K562 (cell line): ENCODE data around the gene GCDH. TPM values are rescaled to one million over a fixed set of nuclear protein-coding genes. Genes with fewer than 3 reads are reported as not detected.

Experiments
- ATAC-seq: fragments of 200-7000 bp; cut with Tn5 transposase; 3 replicates; pipeline ENCODE4 v1.9.1; 2020; ENCODE audit warnings: moderate library complexity
- BruUV-seq: library from RNA; stranded (reverse); fragments of 400-500 nt; replicated peaks from 2 replicates; lab custom pipeline; 2021; lab: Mats Ljungman, UMichigan
- CTCF ChIA-PET: fragments of 300-600 bp; formaldehyde crosslinking; extraction: SDS; loops from one replicate; lab custom pipeline; 2021; ENCODE audit warnings: low intra/inter-chr PET ratio; lab: Yijun Ruan, JAX
- POLR2A ChIA-PET: fragments of 300-600, 350-650 bp; sonication (Branson Sonifier 250); formaldehyde crosslinking; extraction: SDS; loops from one replicate; lab custom pipeline; 2021; ENCODE audit warnings: antibody characterized with exemption, inconsistent platforms; lab: Yijun Ruan, JAX
- DNase-seq, 4 experiments: peaks; one replicate each; pipeline versions ENCODE4 v3.0.0 to v3.0.0-alpha.2; 2011 to 2018; ENCODE audit warnings: low spot score in 3 of 4, mixed read lengths in 3 of 4; ENCODE audit errors: extremely low read depth in 1 of 4
- FAIRE-seq: peaks from 2 replicates; lab custom pipeline; 2011; peaks lifted over from hg19 to GRCh38; lab: Jason Lieb, UNC
- H2AFZ ChIP-seq: 2 replicates; pipeline ENCODE4 v1.6.0; 2011; ENCODE audit warnings: low read depth, low read length, control low read depth, inconsistent platforms
- H3K27ac ChIP-seq: fragments of 200-600 bp; 3 replicates; pipeline ENCODE4 v1.8.0; 2011; ENCODE audit warnings: low read depth, mild to moderate bottlenecking, control low read depth, inconsistent platforms, low read length, moderate library complexity, mixed read lengths; ENCODE audit errors: extremely low read depth
- H3K27me3 ChIP-seq, 2 experiments: fragments of 300-600 bp in 1 of 2; 2 replicates in 1 of 2; 3 replicates in 1 of 2; pipeline versions ENCODE4 v1.6.0 to v1.8.0; 2011; ENCODE audit warnings: inconsistent platforms in 2 of 2, low read length in 2 of 2, mild to moderate bottlenecking in 1 of 2, mixed read lengths in 1 of 2, moderate library complexity in 1 of 2; ENCODE audit not compliant: control insufficient read depth in 2 of 2, insufficient read depth in 2 of 2
- H3K36me3 ChIP-seq: fragments of 300-600 bp; 3 replicates; pipeline ENCODE4 v1.8.0; 2011; ENCODE audit warnings: mild to moderate bottlenecking, low read length, inconsistent platforms; ENCODE audit not compliant: control insufficient read depth, insufficient read depth
- H3K4me1 ChIP-seq, 2 experiments: fragments of 200-600 bp in 1 of 2; replicated peaks in 1 of 2; 2 replicates in 1 of 2; 3 replicates in 1 of 2; pipeline versions ENCODE4 v1.5.1 to v1.8.0; 2011; ENCODE audit warnings: inconsistent platforms in 2 of 2, low read length in 2 of 2, mild to moderate bottlenecking in 1 of 2, mixed read lengths in 1 of 2, moderate library complexity in 1 of 2; ENCODE audit not compliant: control insufficient read depth in 2 of 2, insufficient read depth in 2 of 2
- H3K4me2 ChIP-seq: 2 replicates; pipeline ENCODE4 v1.6.1; 2011; ENCODE audit warnings: low read length, control low read depth, inconsistent platforms, mixed read lengths; ENCODE audit not compliant: insufficient read depth
- H3K4me3 ChIP-seq: fragments of 200-600 bp; sonication (generic), shearing (Covaris generic); 2 replicates; pipeline ENCODE4 v1.5.1; 2016; ENCODE audit warnings: control low read depth, inconsistent platforms
- H3K79me2 ChIP-seq: fragments of 200-600 bp; 3 replicates; pipeline ENCODE4 v1.8.0; 2011; ENCODE audit warnings: low read length, inconsistent platforms; ENCODE audit not compliant: control insufficient read depth, insufficient read depth
- H3K9ac ChIP-seq, 2 experiments: 2 replicates each; pipeline versions ENCODE4 v1.6.0 to v1.6.1; 2011; ENCODE audit warnings: low read depth in 2 of 2, low read length in 2 of 2, control low read depth in 1 of 2, inconsistent platforms in 1 of 2, mild to moderate bottlenecking in 1 of 2, mixed read lengths in 1 of 2; ENCODE audit not compliant: insufficient read depth in 1 of 2
- H3K9me1 ChIP-seq: one replicate; pipeline ENCODE4 v1.6.0; 2011; ENCODE audit warnings: inconsistent platforms, mild to moderate bottlenecking, low read length, moderate library complexity; ENCODE audit not compliant: control insufficient read depth, insufficient read depth
- H3K9me3 ChIP-seq: replicated peaks from 2 replicates; pipeline ENCODE4 v1.5.1; 2011; ENCODE audit warnings: low read depth, low read length, inconsistent platforms; ENCODE audit not compliant: control insufficient read depth, insufficient read depth
- H4K20me1 ChIP-seq: replicated peaks from 2 replicates; pipeline ENCODE4 v1.6.1; 2011; ENCODE audit warnings: low read length, inconsistent platforms, mixed read lengths; ENCODE audit not compliant: control insufficient read depth, insufficient read depth
- AFF4 ChIP-seq: sonication (generic); formaldehyde crosslinking; IDR thresholded peaks from 2 replicates; pipeline ENCODE4 v1.8.0; 2023; ENCODE audit warnings: mild to moderate bottlenecking, missing genetic modification reagents
- HDAC1 ChIP-seq, 2 experiments: fragments of 450-650 bp; IDR thresholded peaks; 2 replicates each; pipeline ENCODE4 v1.6.1; 2016 to 2017; ENCODE audit warnings: inconsistent platforms in 1 of 2, mild to moderate bottlenecking in 1 of 2, moderate library complexity in 1 of 2
- HDAC6 ChIP-seq: IDR thresholded peaks from 2 replicates; pipeline ENCODE4 v1.6.1; 2012; ENCODE audit warnings: low read depth, mild to moderate bottlenecking, control low read depth, inconsistent platforms, low read length, moderate library complexity
- HMGN3 ChIP-seq: IDR thresholded peaks from 2 replicates; pipeline ENCODE4 v1.6.1; 2011; ENCODE audit warnings: borderline replicate concordance, low read depth, mild to moderate bottlenecking, mixed read lengths, low read length; ENCODE audit not compliant: insufficient read length; ENCODE audit errors: extremely low read depth
- POLR2A ChIP-seq: fragments of 450-650 bp; conservative IDR thresholded peaks from 2 replicates; pipeline ENCODE4 v1.6.1; 2016
- SAFB2 ChIP-seq: fragments of 200-400 bp; formaldehyde crosslinking; IDR thresholded peaks from 2 replicates; pipeline ENCODE4 v1.6.1; 2018; ENCODE audit warnings: borderline replicate concordance, low read length, low read depth, moderate library complexity; ENCODE audit not compliant: severe bottlenecking
- ZNF311 ChIP-seq: fragments of 250-450 bp; sonication (Bioruptor Pico); IDR thresholded peaks from 2 replicates; pipeline ENCODE4 v1.4.0; 2020; ENCODE audit warnings: mild to moderate bottlenecking, moderate library complexity
- WGBS: fragments of 100-300 bp; shearing (Covaris generic); methylation state at CpG from one replicate; pipeline ENCODE4 v1.1.6; 2016; ENCODE audit warnings: low coverage, mixed read lengths; ENCODE audit not compliant: insufficient coverage; ENCODE audit errors: missing lambda C conversion rate; 5-methylcytosine and 5-hydroxymethylcytosine counted together
- in situ Hi-C: fragments of 300-500 bp; cut with MboI; formaldehyde crosslinking; loops from 4 replicates; pipeline ENCODE4 v1.15.0; 2018; ENCODE audit warnings: inconsistent platforms, mixed read lengths
- intact Hi-C: fragments of 100-400 bp; cut with micrococcal nuclease; formaldehyde crosslinking; loops from 2 replicates; pipeline ENCODE4 v1.14.2; 2022
- polyA plus RNA-seq, 8 experiments: library from polyadenylated mRNA; depleted of rRNA in 4 of 8; stranded (reverse) in 5 of 8; unstranded in 3 of 8; fragments of >200 nt; fragmentation: Nextera tagmentation in 2 of 8; fragmentation: Illumina TruSeq in 1 of 8; extraction: Ambion mirVana in 2 of 8; extraction: Trizol in 1 of 8; gene quantifications; 2 replicates each; pipeline versions ENCODE4 v1.2.1 to v1.2.3, GENCODE V29; 2011 to 2014; ENCODE audit warnings: inconsistent platforms in 1 of 8, missing spikeins in 1 of 8
- total RNA-seq, 7 experiments: library from RNA; depleted of rRNA in 6 of 7; stranded (reverse); fragments of >200 nt in 6 of 7; fragmentation: Illumina TruSeq in 2 of 7; extraction: Trizol in 2 of 7; gene quantifications; 2 replicates each; pipeline versions ENCODE4 v1.2.1 to v1.2.3, GENCODE V29; 2011 to 2021; ENCODE audit warnings: low replicate concordance in 1 of 7

The GCDH gene
- total and polyA plus RNA-seq, 9 of the 15 experiments (the other 6 are each of a cell fraction or from before 2014, with no cell fraction given) = 2.9 to 50.8 (median 19.1) TPM

- POLR2A ChIA-PET = interaction anchor here (0.6 kb wide), 1 partner anchor 507 kb away, joined by 4 read pairs; no protein-coding TSS in a partner anchor
- H4K20me1 ChIP-seq = no peaks in the 10 kb centered on the region; the same call in 1 of the 2 replicates
- 1% methylated on average over 39 of the region's 51 CpGs for WGBS
- peak; percentile 92 to 95 (median 92) for DNase-seq
- H3K4me2 ChIP-seq = peak overlapping the region; percentile 95
- H3K27ac ChIP-seq = peak overlapping the region; percentile 51
- peak; percentile 59 for FAIRE-seq
- no TSS peak for BruUV-seq
- CTCF ChIA-PET = interaction anchor here (0.6 kb wide), 1 partner anchor 83 kb away, joined by 6 read pairs; no protein-coding TSS in a partner anchor
- H3K9ac ChIP-seq = peak overlapping the region; percentile 32 to 88
- no peaks in the 10 kb centered on the region for H3K27me3 ChIP-seq
- in situ Hi-C loops (no loop called here), intact Hi-C loops (no loop called here)
- no peaks in the 10 kb centered on the region for H3K79me2 ChIP-seq
- H3K36me3 ChIP-seq = no peaks in the 10 kb centered on the region
- no peaks in the 10 kb centered on the region for H3K9me3 ChIP-seq
- H3K4me1 ChIP-seq = peaks cover 8 to 42% of the 10 kb centered on the region in 2 experiments; a peak in 4 of 5 replicates
- no peaks in the 10 kb centered on the region for H3K9me1 ChIP-seq
- ATAC-seq = peak; percentile 90
- H3K4me3 ChIP-seq = peak overlapping the region; percentile 54
- H2AFZ ChIP-seq = peak overlapping the region; percentile 98
- TF ChIP-seq SAFB2 (no peak), HMGN3 (peak; percentile 48), POLR2A (peak; percentile 59), ZNF311 (CRISPR knock-in tag) (no peak), AFF4 (no peak), HDAC6 (no peak), HDAC1 (IDR thresholded peaks at IDR 0.05) (peak in 1 of 2 experiments; percentile 80; a peak in 1 of 4 replicates)
These were observed 23.6 kb upstream of the GCDH start for GRCh38 chr19:12867120-12868099.
